Activated CD8-positive, alpha-beta memory T cell treated with anti-CD3 and anti-CD28 coated beads, Interleukin-2, amount 50 U/mL, for 48 hours (primary cell): Measurements from ENCODE around the gene IFT43.

Experiments
- DNase-seq: peaks from one replicate; pipeline ENCODE4 v3.0.0-alpha.2; 2020

IFT43 gene

GRCh38 chr14:76083796-76084765, 98.5 kb downstream of the IFT43 start:
- DNase-seq: no peak

- DNase-seq: no peak
Measured at GRCh38 chr14:76085358-76085757, 99.8 kb downstream of the IFT43 start.

GRCh38 chr14:76086636-76087035, 101.1 kb downstream of the IFT43 start:
- DNase-seq: no peak

GRCh38 chr14:76088326-76088725, 102.8 kb downstream of the IFT43 start:
- no peak for DNase-seq

GRCh38 chr14:76088771-76089571, 103.4 kb downstream of the IFT43 start:
- no peak for DNase-seq

GRCh38 chr14:76089575-76089974, 104.0 kb downstream of the IFT43 start:
- no peak for DNase-seq

GRCh38 chr14:76090616-76091391, 105.2 kb downstream of the IFT43 start:
- DNase-seq: no peak

GRCh38 chr14:76093077-76093476, 107.5 kb downstream of the IFT43 start:
- DNase-seq: no peak

- no peak for DNase-seq
Measured at GRCh38 chr14:76096257-76096656, 110.7 kb downstream of the IFT43 start.

GRCh38 chr14:76097547-76097946, 112.0 kb downstream of the IFT43 start:
- DNase-seq: no peak

- no peak for DNase-seq
Measured at GRCh38 chr14:76098047-76098446, 112.5 kb downstream of the IFT43 start.

GRCh38 chr14:76098916-76099675, 113.5 kb downstream of the IFT43 start:
- DNase-seq: no peak

- DNase-seq: no peak
Measured at GRCh38 chr14:76100236-76100635, 114.7 kb downstream of the IFT43 start.

GRCh38 chr14:76101391-76102379, 116.1 kb downstream of the IFT43 start:
- no peak for DNase-seq

GRCh38 chr14:76104802-76105355, 119.3 kb downstream of the IFT43 start:
- no peak for DNase-seq

GRCh38 chr14:76106188-76106587, 120.6 kb downstream of the IFT43 start:
- no peak for DNase-seq

GRCh38 chr14:76109087-76109880, 123.7 kb downstream of the IFT43 start:
- DNase-seq: no peak

- no peak for DNase-seq
Measured at GRCh38 chr14:76112889-76113624, 127.5 kb downstream of the IFT43 start.

- DNase-seq: no peak
Measured at GRCh38 chr14:76113691-76114090, 128.1 kb downstream of the IFT43 start.
